NCI-H748 treated with DMSO at 0.1 percent for 48 hours (cell line): ENCODE data around the gene PAMR1.
"Not testable (repeated sequence)": the region's sequence is repeated elsewhere in the genome, so short reads cannot be mapped to it uniquely, and the experiment has no call there.

ENCODE experiments used
- DNase-seq: peaks from one replicate; lab custom pipeline; 2025; lab: John Stamatoyannopoulos, UW

Gene PAMR1

GRCh38 chr11:35545391-35546003, 20.1 kb upstream of the PAMR1 start:
- no peak for DNase-seq

- no peak for DNase-seq
These were observed 18.1 kb upstream of the PAMR1 start for GRCh38 chr11:35543481-35543880.

GRCh38 chr11:35541621-35542375, 16.4 kb upstream of the PAMR1 start:
- no peak for DNase-seq

DNA sequence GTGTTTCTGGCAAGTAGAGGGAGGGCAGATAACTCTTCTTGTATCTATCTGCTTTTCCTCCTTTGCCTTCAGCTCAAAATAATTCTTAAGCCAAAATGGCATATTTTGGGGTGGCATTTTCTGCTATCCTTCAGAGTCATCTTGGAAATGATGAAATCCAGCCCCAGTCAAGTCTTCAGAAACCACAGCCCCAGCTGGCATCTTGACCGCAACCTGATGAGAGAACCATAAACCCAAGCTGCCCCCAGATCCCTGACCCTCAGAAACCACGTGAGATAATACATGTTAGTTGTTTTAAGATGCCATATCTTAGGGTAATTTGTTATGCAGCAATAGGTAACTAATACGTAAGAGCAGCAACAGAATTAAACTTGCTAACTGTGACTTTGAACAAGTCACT, 15.1 kb upstream of the PAMR1 start:
- DNase-seq: no peak

- DNase-seq: no peak
These were observed 14.4 kb upstream of the PAMR1 start for GRCh38 chr11:35539781-35540281.

GRCh38 chr11:35539256-35539655, 13.8 kb upstream of the PAMR1 start:
- no peak for DNase-seq

- DNase-seq: no peak
These were observed 11.1 kb upstream of the PAMR1 start for GRCh38 chr11:35536470-35536869.

DNA sequence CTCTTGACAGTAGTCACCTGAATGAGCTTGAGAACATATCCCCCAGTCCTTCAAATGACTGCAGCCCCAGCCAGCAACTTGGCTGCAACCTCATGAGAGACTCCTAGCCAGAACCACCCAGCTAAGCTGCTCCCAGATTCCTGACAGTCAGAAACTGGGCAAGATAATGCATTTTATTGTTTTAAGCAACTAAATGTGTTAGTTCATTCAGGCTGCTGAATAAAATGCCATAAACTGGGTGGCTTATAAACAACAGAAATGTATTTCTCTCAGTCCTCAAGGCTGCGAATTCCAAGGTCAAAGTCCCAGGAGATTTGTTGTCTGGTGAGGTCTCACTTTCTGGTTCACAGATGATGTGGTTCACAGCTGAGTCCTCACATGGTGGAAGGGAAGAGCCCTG, 5.8 kb upstream of the PAMR1 start:
- no peak for DNase-seq

GRCh38 chr11:35529971-35530495, 4.6 kb upstream of the PAMR1 start:
- no peak for DNase-seq

- no peak for DNase-seq
These were observed 965 bp upstream of the PAMR1 start for GRCh38 chr11:35526370-35526792.

GRCh38 chr11:35524780-35525179, 636 bp downstream of the PAMR1 start:
- DNase-seq: no peak

DNA sequence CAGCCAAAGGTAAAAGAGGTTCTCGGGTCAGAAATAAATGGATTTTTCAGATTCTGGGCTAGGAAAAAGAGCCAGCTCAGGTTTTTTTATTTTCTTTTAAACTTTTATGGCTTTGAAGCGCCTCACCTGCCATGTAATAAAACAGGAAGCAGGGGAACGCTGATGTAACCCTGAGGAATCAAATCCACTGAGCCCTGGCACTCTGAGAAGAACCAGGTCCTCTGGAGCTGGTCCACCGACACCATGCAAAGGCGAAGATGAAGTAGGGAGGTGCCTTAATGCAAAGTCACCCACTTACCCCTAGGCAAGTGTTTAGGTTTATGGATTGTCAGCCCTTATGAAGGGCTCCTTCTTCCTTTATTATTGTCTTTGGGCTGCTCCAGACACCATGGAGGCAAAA, 1.6 kb downstream of the PAMR1 start:
- DNase-seq: no peak

DNA sequence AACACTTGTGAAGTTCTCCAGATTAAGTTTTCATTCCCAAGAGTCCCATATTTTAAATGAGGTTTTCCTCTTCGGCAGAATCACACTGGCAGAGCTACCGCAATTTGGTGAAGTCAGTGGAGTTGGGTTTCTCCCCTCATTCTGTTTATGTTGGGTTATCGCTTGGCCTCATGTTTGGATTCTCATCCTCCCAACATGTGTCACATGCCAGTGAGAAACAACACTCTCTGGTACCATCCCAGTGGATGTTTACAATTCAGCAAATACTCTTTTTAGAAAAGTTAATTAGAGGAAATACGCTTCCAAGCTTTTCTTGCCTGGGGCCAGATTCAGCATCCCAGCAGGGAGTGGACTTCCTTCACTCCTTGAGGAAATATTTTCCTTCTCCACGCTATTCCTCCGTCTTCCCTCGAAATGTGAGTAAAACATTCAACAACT, 2.1 kb downstream of the PAMR1 start:
- no peak for DNase-seq

DNA sequence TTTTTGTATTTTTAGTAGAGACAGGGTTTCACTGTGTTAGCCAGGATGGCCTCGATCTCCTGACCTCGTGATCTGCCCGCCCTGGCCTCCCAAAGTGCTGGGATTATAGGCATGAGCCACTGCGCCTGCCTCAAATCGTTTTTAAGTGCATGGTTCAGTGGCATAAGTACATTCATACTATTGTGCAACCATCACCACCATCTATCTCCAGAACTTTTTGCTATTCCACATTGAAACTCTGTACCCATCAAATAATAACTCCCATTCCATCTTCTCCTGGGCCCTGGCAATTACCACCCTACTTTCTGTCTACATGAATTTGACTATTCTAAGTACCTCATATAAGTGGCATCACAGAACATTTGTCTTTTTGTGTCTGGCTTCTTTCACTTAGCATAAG, 3.3 kb downstream of the PAMR1 start:
- DNase-seq: not testable (repeated sequence)

DNA sequence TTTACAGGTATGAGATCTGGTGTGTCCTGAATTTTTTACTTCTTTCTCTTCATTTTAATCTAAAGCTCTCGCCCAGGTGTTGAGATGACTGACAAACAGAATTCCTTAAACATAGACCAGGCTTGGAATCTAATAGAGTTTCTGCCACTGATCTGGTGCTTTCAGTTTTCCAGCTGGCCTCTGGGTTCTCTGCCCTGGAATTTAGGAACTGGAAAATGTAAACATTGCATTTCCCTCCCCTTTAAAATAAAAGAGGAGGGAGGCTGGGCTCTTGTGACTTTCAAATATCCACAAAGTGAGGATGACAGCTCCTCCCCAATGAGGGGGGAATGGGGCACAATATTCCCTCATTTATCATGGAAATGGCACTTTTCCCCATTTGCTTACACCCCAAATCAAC, 5.0 kb downstream of the PAMR1 start:
- DNase-seq: no peak

DNA sequence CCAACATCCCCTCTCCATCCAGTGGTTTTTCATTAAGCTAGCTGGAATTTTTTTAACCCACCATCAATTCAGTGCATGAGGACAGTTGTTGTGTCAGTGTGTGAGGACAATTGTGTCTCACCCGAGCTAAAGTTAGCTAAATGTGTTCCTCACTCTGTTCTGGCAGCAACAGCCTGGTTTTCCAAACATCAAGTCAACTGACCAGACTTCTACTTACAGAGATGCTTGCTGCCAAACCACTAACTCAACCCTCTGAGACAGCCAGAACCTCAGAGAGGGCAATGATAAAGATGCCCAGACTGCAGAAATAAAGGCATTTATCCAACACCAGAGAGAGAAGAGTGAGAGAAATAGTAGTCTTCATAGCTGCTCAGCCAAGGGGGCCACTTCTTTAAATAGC, 6.7 kb downstream of the PAMR1 start:
- DNase-seq: no peak

DNA sequence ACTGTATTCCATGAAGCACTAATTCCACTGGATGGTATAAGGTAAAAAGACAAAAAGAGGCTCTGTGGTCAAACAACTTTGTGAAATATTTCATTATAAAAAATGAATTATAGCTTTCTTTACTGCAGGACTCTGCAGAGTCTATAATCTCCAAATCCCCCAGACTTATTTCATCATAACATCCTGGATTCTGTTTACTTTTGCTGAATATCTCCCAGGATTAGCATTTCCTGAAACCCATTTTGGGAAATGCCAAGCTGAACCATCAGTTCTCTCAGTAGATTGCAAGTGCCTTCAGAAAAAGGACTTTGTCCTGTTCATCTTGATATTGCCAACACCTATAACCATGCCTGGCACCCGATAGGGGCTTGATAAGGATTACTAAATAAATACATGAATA, 7.9 kb downstream of the PAMR1 start:
- no peak for DNase-seq

GRCh38 chr11:35516403-35516802, 9.0 kb downstream of the PAMR1 start:
- no peak for DNase-seq

GRCh38 chr11:35515224-35515623, 10.2 kb downstream of the PAMR1 start:
- no peak for DNase-seq

GRCh38 chr11:35514481-35514880, 10.9 kb downstream of the PAMR1 start:
- DNase-seq: no peak

DNA sequence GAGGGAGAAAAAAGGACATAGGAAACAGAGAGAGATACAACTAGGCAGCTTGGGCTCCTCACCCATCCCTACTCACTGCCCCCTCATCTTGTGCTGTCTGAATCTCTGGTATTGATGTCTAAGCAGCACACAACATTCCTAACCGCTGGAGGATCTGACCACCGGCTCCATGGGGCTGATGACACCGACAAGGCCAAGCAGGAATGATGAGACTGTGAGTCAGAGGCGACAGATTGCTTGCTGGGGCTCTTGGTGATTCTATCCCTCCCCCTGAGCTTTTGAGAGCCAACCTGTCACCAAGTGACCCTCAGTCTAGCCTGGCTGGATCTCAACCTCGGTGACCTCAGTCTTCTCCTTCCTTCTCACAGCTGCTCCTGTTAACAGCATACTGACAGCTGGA, 13.8 kb downstream of the PAMR1 start:
- no peak for DNase-seq

- DNase-seq: no peak
These were observed 17.7 kb downstream of the PAMR1 start for GRCh38 chr11:35507688-35508087.

- no peak for DNase-seq
These were observed 23.6 kb downstream of the PAMR1 start for GRCh38 chr11:35501776-35502175.
